ENCODE data around the gene PRDM11. TPM values are rescaled to one million over a fixed set of nuclear protein-coding genes. Genes with fewer than 3 reads are reported as not detected.

Gene PRDM11
- total RNA-seq, 1 donor from 2014 or later = 11.7 TPM

DNA sequence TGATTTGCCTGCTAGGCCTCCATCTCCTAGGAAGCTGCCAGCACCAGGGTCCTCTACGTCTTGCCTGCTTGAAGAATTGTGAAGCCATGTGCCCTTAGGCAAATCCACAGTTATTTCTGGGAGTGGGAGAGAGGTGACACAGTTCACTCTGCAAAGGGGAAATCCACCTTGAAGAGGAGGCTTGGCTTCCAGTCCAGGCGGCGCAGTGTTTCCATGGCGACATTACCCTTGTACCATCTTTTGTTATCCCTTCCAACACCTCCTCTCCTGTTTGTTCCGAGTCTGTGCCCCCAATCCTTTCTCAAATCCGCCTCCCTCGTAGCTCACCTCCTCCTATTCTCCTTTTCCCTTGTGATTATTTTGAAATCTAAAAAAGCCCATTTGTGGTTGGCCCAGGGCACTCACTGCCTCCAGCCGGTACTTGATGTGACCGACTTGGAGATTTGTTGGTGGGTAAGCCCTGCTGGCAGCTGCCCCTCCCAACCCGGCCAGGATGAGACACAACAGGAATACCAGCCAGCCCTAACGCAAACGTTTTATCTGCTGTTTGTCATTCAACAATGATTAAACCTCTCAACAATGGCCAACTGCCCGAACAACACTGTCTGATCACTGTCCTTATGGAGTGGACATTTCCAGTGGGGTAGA is 121.3 kb downstream of the PRDM11 start:
- DNase-seq = no peak

DNA sequence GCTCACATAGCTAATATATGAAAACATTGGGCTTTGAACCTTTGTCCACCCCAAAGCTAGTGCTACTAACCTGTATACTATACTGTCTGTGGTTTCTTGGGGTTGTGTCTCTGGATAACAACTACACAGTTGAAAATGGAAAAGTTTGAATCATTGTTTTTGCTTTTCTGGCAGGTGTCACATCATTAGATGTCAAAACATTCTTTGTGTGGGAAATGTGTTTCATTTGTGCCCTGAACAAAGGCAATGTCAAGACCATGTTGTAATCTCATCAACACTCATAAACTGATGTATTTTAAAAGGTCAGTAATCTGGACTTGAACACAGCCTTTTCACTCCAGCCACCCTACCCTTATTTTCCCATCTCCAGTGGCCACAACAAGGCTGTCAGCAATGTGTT is 123.2 kb downstream of the PRDM11 start:
- DNase-seq = no peak

DNA sequence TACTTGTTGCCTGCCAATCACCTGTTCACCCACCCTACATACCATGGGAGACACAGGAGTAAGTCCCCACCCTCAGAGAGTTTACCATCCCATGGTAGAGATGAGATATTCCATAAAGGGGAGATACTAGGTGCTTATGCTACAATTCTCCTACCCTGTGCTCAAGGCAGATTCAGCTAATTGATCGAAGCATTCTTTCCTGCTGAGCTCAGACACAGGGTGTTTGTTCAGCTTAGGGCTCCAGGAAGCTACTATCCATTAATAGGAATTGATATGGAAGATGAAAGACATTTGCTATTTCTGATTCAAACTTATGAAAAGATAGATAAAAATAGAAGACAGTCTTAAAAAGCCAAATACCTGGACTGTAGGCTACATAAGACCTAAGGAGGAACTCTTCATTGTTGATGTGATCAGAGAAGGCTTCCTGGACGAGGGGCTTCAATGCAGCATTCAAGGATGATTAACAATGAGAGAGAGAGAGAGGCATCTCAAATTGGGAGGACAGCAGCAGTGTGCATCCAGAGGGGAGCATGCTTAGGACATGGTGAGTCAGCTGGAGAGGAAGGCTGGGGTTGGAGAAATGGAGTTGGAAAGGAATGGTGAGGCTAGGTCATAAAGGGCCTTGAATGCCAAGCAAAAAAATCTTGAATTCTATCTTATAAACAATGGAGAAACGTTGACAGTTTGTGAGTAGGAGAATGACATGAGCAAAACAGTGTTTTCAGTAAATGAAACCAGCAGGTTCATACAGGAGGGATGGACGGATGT is 124.7 kb downstream of the PRDM11 start:
- DNase-seq = peak; percentile 18

DNA sequence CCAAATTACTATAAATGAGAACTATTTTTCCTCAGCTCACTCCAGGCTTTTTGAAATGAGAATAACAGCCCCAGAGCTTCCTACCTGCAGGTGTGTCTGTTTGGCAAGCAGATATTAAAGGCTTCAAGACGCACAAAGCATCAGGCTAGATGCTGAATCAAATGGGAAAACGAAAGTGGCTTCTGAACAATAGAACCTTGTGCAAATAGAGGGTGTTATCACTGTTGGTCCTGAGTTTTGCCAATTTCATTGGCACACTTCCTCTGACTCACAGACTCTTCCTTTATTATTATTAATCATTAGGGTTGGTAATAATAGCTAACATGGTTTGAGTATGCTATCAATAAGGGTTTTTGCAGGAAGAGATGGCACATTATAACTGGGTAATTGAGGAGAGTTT is 126.3 kb downstream of the PRDM11 start:
- peak; percentile 58 for DNase-seq

DNA sequence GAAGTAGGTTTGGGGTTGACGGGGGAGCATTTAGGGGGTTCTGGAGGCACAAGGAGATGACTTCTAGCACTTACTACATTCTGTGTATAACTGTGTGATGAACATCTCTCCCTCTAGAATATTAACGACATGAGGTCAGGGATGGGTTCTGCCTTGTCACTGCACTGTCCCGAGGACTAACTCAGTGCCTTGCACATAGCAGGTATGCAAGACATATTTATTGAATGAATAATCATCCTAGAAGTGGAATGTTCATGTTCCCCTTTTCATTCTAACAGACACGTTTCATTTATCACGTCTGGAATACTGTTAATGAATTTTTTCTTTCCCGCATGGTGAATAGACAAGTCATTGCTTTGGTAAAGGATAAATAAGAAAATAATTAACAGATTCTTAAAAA is 127.1 kb downstream of the PRDM11 start:
- DNase-seq = no peak

DNA sequence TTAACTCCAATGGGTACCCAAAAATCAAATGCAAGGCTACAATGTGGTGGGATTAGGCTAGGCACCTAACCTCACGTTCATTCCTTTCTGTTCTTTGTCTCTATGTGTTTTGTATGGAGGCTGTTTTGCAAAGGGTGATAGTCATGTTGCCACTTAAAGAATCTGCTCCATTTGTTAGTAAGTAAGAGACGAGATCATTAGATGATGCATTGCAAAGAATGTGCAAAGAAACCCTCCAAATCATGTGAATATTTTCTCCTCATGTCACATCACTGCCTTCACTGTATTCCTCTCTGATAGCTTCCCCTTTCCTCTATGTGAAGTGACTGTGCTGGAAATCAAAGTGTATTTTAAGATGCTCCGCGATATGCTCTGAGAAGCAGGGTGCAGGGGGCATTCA is 127.8 kb downstream of the PRDM11 start:
- DNase-seq = no peak

DNA sequence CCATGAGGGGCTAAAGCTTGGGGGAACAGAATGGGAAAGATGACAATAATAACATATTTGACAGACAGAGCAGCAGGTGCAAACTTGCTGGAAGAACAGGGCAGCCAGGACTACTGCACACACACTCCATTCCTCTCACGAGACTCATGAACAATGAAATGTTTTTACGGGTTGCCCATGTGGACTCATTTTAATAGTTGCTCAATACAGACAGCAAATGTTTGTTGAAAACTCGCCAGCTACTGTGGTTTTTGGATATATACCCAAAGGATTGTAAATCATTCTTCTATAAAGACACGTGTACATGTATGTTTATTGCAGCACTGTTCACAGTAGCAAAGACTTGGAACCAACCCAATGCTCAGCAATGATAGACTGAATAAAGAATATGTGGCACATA is 129.4 kb downstream of the PRDM11 start:
- DNase-seq = no peak

DNA sequence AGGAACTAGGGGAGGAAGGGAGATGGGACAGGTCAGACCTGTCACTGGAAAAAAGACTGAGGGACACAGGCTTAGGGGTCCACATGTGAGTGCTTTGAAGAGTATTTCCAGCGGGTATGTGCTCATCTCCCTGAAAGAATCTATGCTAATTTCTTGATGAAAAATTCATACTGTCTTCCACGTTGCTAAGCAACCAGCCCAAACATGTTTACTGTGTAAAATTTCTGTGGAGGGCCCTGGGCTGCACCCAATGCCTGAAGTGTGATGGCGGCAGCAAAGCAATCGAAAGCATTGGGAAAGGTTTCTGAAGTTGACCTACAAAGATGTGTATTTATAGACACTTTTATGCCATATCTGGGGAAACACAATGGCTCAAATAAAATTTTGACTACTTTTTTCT is 132.3 kb downstream of the PRDM11 start:
- no peak for DNase-seq

DNA sequence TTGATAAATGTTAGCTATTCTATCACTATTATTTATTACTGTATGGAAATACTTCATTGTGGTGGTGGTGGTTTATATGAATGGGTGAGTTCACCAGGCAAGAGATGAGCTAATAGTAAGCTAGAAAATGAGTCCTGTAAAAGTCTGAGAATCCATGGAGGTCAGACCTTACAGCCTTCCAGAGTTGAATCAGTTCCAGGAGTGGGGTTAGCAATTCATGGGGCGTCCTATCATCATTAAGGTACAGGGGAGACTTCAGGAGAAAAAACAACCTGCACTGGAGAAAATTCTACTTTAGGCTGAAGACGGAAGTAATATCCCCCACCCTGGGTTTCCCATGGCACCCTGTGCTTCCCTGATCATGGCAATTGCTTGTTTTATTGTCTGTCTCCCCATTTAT is 133.2 kb downstream of the PRDM11 start:
- no peak for DNase-seq

DNA sequence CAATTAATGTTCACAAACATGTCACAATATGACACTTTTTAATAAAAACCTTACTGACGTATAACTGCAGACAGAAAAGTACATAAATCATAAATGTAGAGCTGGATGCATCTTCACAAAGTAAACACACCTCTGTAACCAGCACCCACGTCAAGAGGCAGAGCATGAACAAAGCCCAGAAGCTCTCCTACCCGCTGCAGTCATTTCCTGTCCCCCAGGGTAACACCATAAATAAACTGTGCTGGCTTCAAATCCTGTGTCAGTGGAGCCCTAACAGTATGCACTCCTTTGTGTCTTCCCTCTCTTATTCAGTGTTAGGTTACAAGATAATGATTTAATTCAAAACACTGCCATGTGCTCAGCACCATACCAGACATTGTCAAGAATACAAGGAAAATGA is 134.0 kb downstream of the PRDM11 start:
- peak; percentile 61 for DNase-seq

DNA sequence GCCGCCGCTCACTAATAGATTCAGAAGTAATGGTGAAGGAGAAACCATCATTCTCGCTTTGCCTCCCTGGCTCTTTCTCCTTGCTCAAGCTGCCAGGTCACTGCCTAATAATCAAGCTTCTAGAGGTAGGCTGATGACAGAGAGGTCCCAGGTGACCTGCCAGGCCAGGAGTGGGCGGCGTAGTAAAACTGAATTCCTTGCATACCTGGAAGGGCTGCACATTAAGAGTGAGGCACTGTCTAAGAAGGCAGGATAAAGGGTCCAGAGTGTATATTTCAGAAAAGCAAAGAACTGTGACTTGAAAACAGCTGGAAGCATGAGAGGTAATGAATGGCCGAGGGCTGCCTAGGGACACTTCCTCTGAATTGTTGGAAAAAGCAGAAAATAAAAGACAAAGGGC is 135.6 kb downstream of the PRDM11 start:
- DNase-seq = no peak

Other genes starting within 250 kb of the PRDM11 start
- 31.0 and 47.1 TPM in 2 replicates for gene TP53I11, start 195.8 kb upstream of the PRDM11 start, total RNA-seq
- not detected in 2 replicates for gene SYT13, start 139.7 kb downstream of the PRDM11 start, total RNA-seq

Measured in dermis blood vessel endothelial cell (primary cell).